ENCODE measurements around the gene PRAMEF15.
"Not testable (repeated sequence)": the region's sequence is repeated elsewhere in the genome, so short reads cannot be mapped to it uniquely, and the experiment has no call there.

GRCh38 chr1:13356774-13357173, 41.4 kb downstream of the PRAMEF15 start:
- not testable (repeated sequence) for TF ChIP-seq RCOR1 (conservative IDR thresholded peaks at IDR 0.05; ENCODE audit: low read depth, low read length); CUX1 (IDR thresholded peaks at IDR 0.05; ENCODE audit: insufficient replicate concordance, low read depth, low read length)
- TF ChIP-seq, protein P1, sequence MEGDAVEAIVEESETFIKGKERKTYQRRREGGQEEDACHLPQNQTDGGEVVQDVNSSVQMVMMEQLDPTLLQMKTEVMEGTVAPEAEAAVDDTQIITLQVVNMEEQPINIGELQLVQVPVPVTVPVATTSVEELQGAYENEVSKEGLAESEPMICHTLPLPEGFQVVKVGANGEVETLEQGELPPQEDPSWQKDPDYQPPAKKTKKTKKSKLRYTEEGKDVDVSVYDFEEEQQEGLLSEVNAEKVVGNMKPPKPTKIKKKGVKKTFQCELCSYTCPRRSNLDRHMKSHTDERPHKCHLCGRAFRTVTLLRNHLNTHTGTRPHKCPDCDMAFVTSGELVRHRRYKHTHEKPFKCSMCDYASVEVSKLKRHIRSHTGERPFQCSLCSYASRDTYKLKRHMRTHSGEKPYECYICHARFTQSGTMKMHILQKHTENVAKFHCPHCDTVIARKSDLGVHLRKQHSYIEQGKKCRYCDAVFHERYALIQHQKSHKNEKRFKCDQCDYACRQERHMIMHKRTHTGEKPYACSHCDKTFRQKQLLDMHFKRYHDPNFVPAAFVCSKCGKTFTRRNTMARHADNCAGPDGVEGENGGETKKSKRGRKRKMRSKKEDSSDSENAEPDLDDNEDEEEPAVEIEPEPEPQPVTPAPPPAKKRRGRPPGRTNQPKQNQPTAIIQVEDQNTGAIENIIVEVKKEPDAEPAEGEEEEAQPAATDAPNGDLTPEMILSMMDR (IDR thresholded peaks at IDR 0.05 in 2 of 3, conservative IDR thresholded peaks at IDR 0.05 in 1 of 3; ENCODE audit: control insufficient read depth in 2 of 3, extremely low read depth in 1 of 3, insufficient read depth in 1 of 3, low read depth in 3 of 3, low read length in 3 of 3): peak; percentile 33 to 47 (median 42); a peak in 4 of 6 replicates
